Testis (tissue), 2 donors: ENCODE measurements around the gene CFAP299.

Experiments used
- CTCF ChIP-seq, 3 experiments: fragments of 450-650 bp in 2 of 3; fragments of 200-600 bp in 1 of 3; sonication (generic) in 1 of 3; IDR thresholded peaks; one replicate each; pipeline ENCODE4 v1.5.1; 2016 to 2019; ENCODE audit warnings: antibody characterized with exemption in 3 of 3, mild to moderate bottlenecking in 2 of 3, moderate library complexity in 1 of 3
- POLR2A ChIP-seq: fragments of 450-650 bp; IDR thresholded peaks from one replicate; pipeline ENCODE4 v1.6.1; 2017; ENCODE audit warnings: antibody characterized with exemption, mild to moderate bottlenecking, moderate library complexity

- TF ChIP-seq CTCF (IDR thresholded peaks at IDR 0.05) = no peak
- TF ChIP-seq POLR2A = no peak
Observed at GRCh38 chr4:80921441-80921840, 585.9 kb downstream of the CFAP299 start.
